ENCODE measurements around the gene SHC2.

DNA sequence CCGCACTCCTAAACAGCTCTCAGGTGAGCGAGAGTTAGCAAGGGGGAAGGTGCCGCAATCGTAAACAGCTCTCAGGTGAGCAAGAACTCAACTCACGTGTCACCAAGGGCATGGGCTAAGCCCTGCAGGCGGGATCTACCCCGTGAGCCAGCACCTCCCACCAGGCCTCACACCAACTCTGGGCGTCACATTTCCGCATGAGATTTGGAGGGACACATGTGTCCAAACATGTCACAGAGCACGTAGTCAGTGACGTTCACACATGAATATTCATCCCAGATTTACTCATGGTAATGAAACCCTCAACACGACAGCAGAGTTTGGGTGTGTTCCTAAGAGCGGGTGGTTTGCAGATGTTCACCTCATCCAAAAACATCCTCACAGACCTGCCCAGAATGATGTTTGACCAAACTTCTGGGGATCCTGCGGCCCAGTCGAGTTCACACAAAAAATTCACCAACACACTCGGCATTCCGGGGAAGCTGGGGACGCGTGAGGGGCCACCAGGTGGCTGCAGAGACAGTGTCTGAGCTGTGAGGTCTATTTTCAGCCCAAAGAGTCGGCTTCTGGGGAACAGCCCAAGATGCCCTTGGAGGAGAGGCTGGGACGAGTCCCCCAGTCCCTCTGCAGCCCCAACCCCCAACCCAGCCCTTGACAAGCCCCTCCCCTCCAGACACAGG lies 71.4 kb downstream of the SHC2 start:
- TF ChIP-seq, protein P1, sequence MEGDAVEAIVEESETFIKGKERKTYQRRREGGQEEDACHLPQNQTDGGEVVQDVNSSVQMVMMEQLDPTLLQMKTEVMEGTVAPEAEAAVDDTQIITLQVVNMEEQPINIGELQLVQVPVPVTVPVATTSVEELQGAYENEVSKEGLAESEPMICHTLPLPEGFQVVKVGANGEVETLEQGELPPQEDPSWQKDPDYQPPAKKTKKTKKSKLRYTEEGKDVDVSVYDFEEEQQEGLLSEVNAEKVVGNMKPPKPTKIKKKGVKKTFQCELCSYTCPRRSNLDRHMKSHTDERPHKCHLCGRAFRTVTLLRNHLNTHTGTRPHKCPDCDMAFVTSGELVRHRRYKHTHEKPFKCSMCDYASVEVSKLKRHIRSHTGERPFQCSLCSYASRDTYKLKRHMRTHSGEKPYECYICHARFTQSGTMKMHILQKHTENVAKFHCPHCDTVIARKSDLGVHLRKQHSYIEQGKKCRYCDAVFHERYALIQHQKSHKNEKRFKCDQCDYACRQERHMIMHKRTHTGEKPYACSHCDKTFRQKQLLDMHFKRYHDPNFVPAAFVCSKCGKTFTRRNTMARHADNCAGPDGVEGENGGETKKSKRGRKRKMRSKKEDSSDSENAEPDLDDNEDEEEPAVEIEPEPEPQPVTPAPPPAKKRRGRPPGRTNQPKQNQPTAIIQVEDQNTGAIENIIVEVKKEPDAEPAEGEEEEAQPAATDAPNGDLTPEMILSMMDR (IDR thresholded peaks at IDR 0.05): no peak
- TF ChIP-seq POLR2AphosphoS5 (IDR thresholded peaks at IDR 0.05) (no peak), POLR2A (IDR thresholded peaks at IDR 0.05) (no peak), EP300 (IDR thresholded peaks at IDR 0.05) (no peak)

Measured in stomach (tissue), 4 donors.